Heart right ventricle (tissue), 16 donors: ENCODE results near the gene CASP10. TPM values are rescaled to one million over a fixed set of nuclear protein-coding genes. Genes with fewer than 3 reads are reported as not detected.
A peak's percentile ranks its signal among the peaks of the same experiment; 100 is the strongest.

Experiments used
- ATAC-seq, 8 donors: fragments of 200-7000 bp; cut with Tn5 transposase; one replicate each; pipeline ENCODE4 v1.9.1; 2020; ENCODE audit warnings: mild to moderate bottlenecking in 8 of 8, moderate library complexity in 8 of 8, moderate number of reproducible peaks in 1 of 8
- DNase-seq, 2 donors: peaks; one replicate each; pipeline ENCODE4 v3.0.0-alpha.2; 2020
- H3K27ac ChIP-seq, 10 donors: fragments of 200-600 bp; sonication (generic) in 2 of 10; one replicate each; pipeline versions ENCODE4 v1.5.0 to v1.8.0; 2020 to 2022; ENCODE audit warnings: mild to moderate bottlenecking in 3 of 10
- H3K27me3 ChIP-seq, 7 donors: fragments of 200-600 bp; one replicate each; pipeline ENCODE4 v1.8.0; 2021 to 2022; ENCODE audit warnings: mild to moderate bottlenecking in 2 of 7
- H3K36me3 ChIP-seq, 9 donors: fragments of 200-600 bp; sonication (generic) in 1 of 9; one replicate each; pipeline versions ENCODE4 v1.5.0 to v1.8.0; 2020 to 2022; ENCODE audit warnings: mild to moderate bottlenecking in 2 of 9
- H3K4me1 ChIP-seq, 9 donors: fragments of 200-600 bp; sonication (generic) in 1 of 9; one replicate each; pipeline versions ENCODE4 v1.5.0 to v1.8.0; 2020 to 2022; ENCODE audit warnings: mild to moderate bottlenecking in 4 of 9
- H3K4me3 ChIP-seq, 10 donors: fragments of 200-600 bp; sonication (generic) in 2 of 10; one replicate each; pipeline versions ENCODE4 v1.5.0 to v1.8.0; 2020 to 2022; ENCODE audit warnings: mild to moderate bottlenecking in 7 of 10, moderate library complexity in 2 of 10
- H3K9me3 ChIP-seq, 11 donors: fragments of 200-600 bp in 10 of 11; sonication (generic) in 2 of 11; one replicate each; pipeline versions ENCODE4 v1.5.0 to v1.8.0; 2013 to 2022; ENCODE audit warnings: mild to moderate bottlenecking in 2 of 11, control low read depth in 1 of 11, moderate library complexity in 1 of 11
- CTCF ChIP-seq, 9 donors: fragments of 200-600 bp; sonication (generic) in 2 of 9; IDR thresholded peaks; one replicate each; pipeline versions ENCODE4 v1.5.0 to v1.8.0; 2021 to 2022; ENCODE audit warnings: antibody characterized with exemption in 9 of 9, mild to moderate bottlenecking in 5 of 9, moderate library complexity in 1 of 9
- WGBS, 2 donors: extraction: QIAGEN DNeasy Blood & Tissue Kit; methylation state at CpG; one replicate each; pipeline ENCODE4 v1.1.7; 2013; ENCODE audit warnings: inconsistent platforms in 1 of 2; 5-methylcytosine and 5-hydroxymethylcytosine counted together
- intact Hi-C, 10 donors: fragments of 100-400 bp; cut with DNase I; formaldehyde crosslinking; loops; one replicate each; pipeline versions ENCODE4 v1.11.1 to v1.14.2; 2022
- polyA plus RNA-seq, 2 donors: library from polyadenylated mRNA; stranded (reverse); fragments of 200-250 nt; gene quantifications; one replicate each; pipeline ENCODE4 v1.2.3, GENCODE V29; 2013
- total RNA-seq, 10 donors: library from RNA; stranded (reverse); fragmentation: NEBNext Ultra II Directional in 3 of 10; extraction: Animal tissue kit (Norgen Biotek cat#: 25700) in 3 of 10; gene quantifications; one replicate each; pipeline versions ENCODE4 v1.2.1 to v1.2.4, GENCODE V29; 2021 to 2023
- donor health status: Arrhythmogenic right ventricular cardiomyopathy.
- donor health status: ischemic (EF 13 %, LVEDD 7.1; RV severe dilation, severe dysfunction).
- donor health status: healthy with polysubstance abuse.
- donor health status: DM: no; HTN: yes; CAD: no.
- donor health status: DM: no; HTN: no; CAD: no.
- donor health status: ischemic (EF 25% LVEDD 6.9; RV normal size, moderate dysfunction).
- donor health status: ischemic (EF 25% LVEDD 5.7; RV mildly dilated, moderate dysfunction).
- donor health status: healthy.
- donor health status: DM: yes; HTN: yes; CAD: no.
- donor health status: Ischemic cardiomyopathy.
- donor health status: ischemic (EF 35%, LVEDD 5.7; RV mildly dilated, moderate dysfunction).
- donor health status: nonischemic (EF 11% LVEDD 7.7; RV severe dilation, severe dysfunction).
- donor health status: DM: yes; HTN: yes; CAD: no.
- donor health status: PGD.
- donor health status: ischemic (EF 29% LVEDD 5.4; RV normal size, mild dysfunction).
- donor health status: nonischemic (EF 23%, LVEDD 6.1; RV moderate dilation, normal function).

Gene CASP10
- total and polyA plus RNA-seq, 12 donors, result 2.0 to 13.2 (median 5.6) TPM

DNA sequence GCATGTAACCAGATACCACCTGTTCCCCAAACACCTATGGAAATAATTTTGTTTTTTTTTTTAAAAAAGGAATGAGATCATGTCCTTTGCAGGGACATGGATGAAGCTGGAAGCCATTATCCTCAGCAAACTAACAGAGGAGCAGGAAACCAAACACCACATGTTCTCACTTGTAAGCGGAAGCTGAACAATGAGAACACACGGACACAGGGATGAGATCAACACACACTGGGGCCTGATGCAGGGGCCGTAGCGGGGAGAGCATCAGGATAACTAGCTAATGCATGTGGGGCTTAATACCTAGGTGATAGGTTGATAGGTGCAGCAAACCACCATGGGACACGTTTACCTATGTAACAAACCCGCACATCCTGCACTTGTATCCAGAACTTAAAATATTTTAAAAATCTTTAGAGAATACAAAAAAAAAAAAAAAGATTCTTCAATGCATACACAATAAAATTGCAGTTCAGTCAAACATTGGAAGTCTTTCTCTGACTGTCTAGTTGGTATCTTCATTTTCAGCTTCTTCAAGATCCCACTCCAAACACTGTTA lies 11.6 kb upstream of the CASP10 start:
- ATAC-seq (peak in 4 of 8 donors; percentile 12 to 31 (median 29)), DNase-seq (no peak)
- Histone ChIP-seq H3K27me3 (no peaks in the 10 kb centered on the region), H3K9me3 (peaks cover 0 to 45% (median 16%) of the 10 kb centered on the region in 11 donors), H3K4me3 (no peak overlapping the region), H3K27ac (peak overlapping the region in 1 of 10 donors; percentile 11), H3K36me3 (peaks cover 0 to 20% (median 11%) of the 10 kb centered on the region in 9 donors), H3K4me1 (peaks cover 0 to 14% (median 0%) of the 10 kb centered on the region in 9 donors)
- TF ChIP-seq CTCF (IDR thresholded peaks at IDR 0.05), result no peak
- WGBS, 2 donors, result 53 to 54% methylated on average over 6 of the region's 6 CpGs
- intact Hi-C loops, result loop anchor here in 3 of 10 donors (5.0 to 10.0 kb wide), 3 partner anchors 204 to 269 kb away; no protein-coding TSS in a partner anchor

GRCh38 chr2:201172279-201172678 lies 10.7 kb upstream of the CASP10 start:
- Histone ChIP-seq H3K9me3 (peaks cover 0 to 41% (median 16%) of the 10 kb centered on the region in 11 donors), H3K4me3 (no peak overlapping the region), H3K36me3 (peaks cover 0 to 10% (median 7%) of the 10 kb centered on the region in 9 donors), H3K27ac (peak overlapping the region in 1 of 10 donors; percentile 11), H3K4me1 (peaks cover 0 to 17% (median 0%) of the 10 kb centered on the region in 9 donors), H3K27me3 (no peaks in the 10 kb centered on the region)
- intact Hi-C loops, result loop anchor here in 3 of 10 donors (5.0 to 10.0 kb wide), 3 partner anchors 205 to 270 kb away; no protein-coding TSS in a partner anchor
- no peak for ATAC-seq
- DNase-seq, result no peak
- no peak for TF ChIP-seq CTCF (IDR thresholded peaks at IDR 0.05)
- WGBS, 2 donors, result 65 to 76% methylated on average over 2 of the region's 2 CpGs

GRCh38 chr2:201174687-201175086 lies 8.3 kb upstream of the CASP10 start:
- DNase-seq (no peak), ATAC-seq (no peak)
- TF ChIP-seq CTCF (IDR thresholded peaks at IDR 0.05), result no peak
- intact Hi-C loops, result loop anchor here in 8 of 10 donors (5.0 to 10.0 kb wide), 6 partner anchors 102 to 272 kb away; partner anchors contain the start of genes HYCC2 (in 1 of the 8), NDUFB3 (in 1 of the 8) and ORC2 (in 1 of the 8)
- WGBS, 2 donors, result 48 to 61% methylated on average over 1 of the region's 1 CpG
- Histone ChIP-seq H3K9me3 (peaks cover 0 to 20% (median 0%) of the 10 kb centered on the region in 11 donors), H3K4me1 (peaks cover 0 to 17% (median 0%) of the 10 kb centered on the region in 9 donors), H3K4me3 (no peak overlapping the region), H3K36me3 (no peaks in the 10 kb centered on the region), H3K27ac (no peak overlapping the region), H3K27me3 (no peaks in the 10 kb centered on the region)

GRCh38 chr2:201176081-201176481 lies 6.9 kb upstream of the CASP10 start:
- DNase-seq (no peak), ATAC-seq (no peak)
- no peak overlapping the region for H3K27ac ChIP-seq
- H3K27me3 ChIP-seq, result no peaks in the 10 kb centered on the region
- H3K4me3 ChIP-seq, result no peak overlapping the region
- intact Hi-C loops, result loop anchor here in 8 of 10 donors (2.0 to 10.0 kb wide), 8 partner anchors 104 to 275 kb away; partner anchors contain the start of genes ORC2 (in 2 of the 8), HYCC2 (in 1 of the 8) and NDUFB3 (in 1 of the 8)
- H3K4me1 ChIP-seq, result peaks cover 0 to 17% (median 0%) of the 10 kb centered on the region in 9 donors
- H3K9me3 ChIP-seq, result peaks cover 0 to 10% (median 0%) of the 10 kb centered on the region in 11 donors
- 65 to 67% methylated on average over 6 of the region's 6 CpGs for WGBS, 2 donors
- H3K36me3 ChIP-seq, result no peaks in the 10 kb centered on the region
- TF ChIP-seq CTCF (IDR thresholded peaks at IDR 0.05), result no peak
